Upper lobe of left lung (tissue), 6 donors: ENCODE data around the gene GRHPR. TPM values are rescaled to one million over a fixed set of nuclear protein-coding genes. Genes with fewer than 3 reads are reported as not detected.

Experiments
- ATAC-seq, 2 donors: fragments of 200-7000 bp; cut with Tn5 transposase; one replicate each; pipeline ENCODE4 v1.9.1; 2022; ENCODE audit warnings: mild to moderate bottlenecking in 2 of 2, moderate library complexity in 2 of 2; ENCODE audit not compliant: low FRiP score in 2 of 2
- DNase-seq, 2 donors: peaks; one replicate each; pipeline ENCODE4 v3.0.0-alpha.2; 2019 to 2020
- H3K27ac ChIP-seq, 4 donors: fragments of 200-600 bp; sonication (generic); one replicate each; pipeline ENCODE4 v1.5.1; 2016 to 2019
- H3K27me3 ChIP-seq, 4 donors: fragments of 200-600 bp; sonication (generic); one replicate each; pipeline ENCODE4 v1.5.1; 2017 to 2019
- H3K36me3 ChIP-seq, 4 donors: fragments of 200-600 bp; sonication (generic); one replicate each; pipeline ENCODE4 v1.5.1; 2016 to 2019
- H3K4me1 ChIP-seq, 4 donors: fragments of 200-600 bp; sonication (generic); one replicate each; pipeline ENCODE4 v1.5.1; 2018 to 2019
- H3K4me3 ChIP-seq, 4 donors: fragments of 200-600 bp; sonication (generic); one replicate each; pipeline ENCODE4 v1.5.1; 2017 to 2019; ENCODE audit warnings: mild to moderate bottlenecking in 2 of 4, moderate library complexity in 1 of 4
- H3K9me3 ChIP-seq, 4 donors: fragments of 200-600 bp; sonication (generic); one replicate each; pipeline ENCODE4 v1.5.1; 2018 to 2019
- EP300 ChIP-seq, 4 donors: sonication (generic); formaldehyde crosslinking; IDR thresholded peaks; one replicate each; pipeline ENCODE4 v1.5.1; 2017; ENCODE audit warnings: antibody characterized with exemption in 4 of 4, control low read depth in 2 of 4
- POLR2A ChIP-seq, 4 donors: fragments of 450-650 bp; IDR thresholded peaks; one replicate each; pipeline ENCODE4 v1.5.1; 2016 to 2017; ENCODE audit warnings: antibody characterized with exemption in 4 of 4, mild to moderate bottlenecking in 2 of 4
- POLR2AphosphoS5 ChIP-seq, 2 donors: sonication (generic); formaldehyde crosslinking; IDR thresholded peaks; one replicate each; pipeline ENCODE4 v1.5.1; 2017; ENCODE audit warnings: antibody characterized with exemption in 2 of 2
- WGBS, 2 donors: methylation state at CpG; one replicate each; pipeline ENCODE4 v1.1.5; 2017 to 2018; 5-methylcytosine and 5-hydroxymethylcytosine counted together
- total RNA-seq, 6 donors: library from RNA; depleted of rRNA in 4 of 6; stranded (reverse); fragments of >200 nt in 4 of 6; gene quantifications; one replicate each; pipeline versions ENCODE4 v1.1.0 to v1.2.1, GENCODE V29; 2016 to 2021
- TF ChIP-seq, protein P1 (sequence below), 6 experiments: fragments of 450-650 bp in 4 of 6; fragments of 200-600 bp in 2 of 6; sonication (generic) in 2 of 6; IDR thresholded peaks; one replicate each; pipeline ENCODE4 v1.5.1; 2016 to 2019; ENCODE audit warnings: antibody characterized with exemption in 6 of 6
- donor health status: DM: no; HTN: no; CAD: no; lungs with moderate emphysema.
- donor health status: DM: no; HTN: yes; CAD: no; lungs with severe emphysema.

Gene GRHPR
- 10 to 100 TPM; 68.2 to 97.6 (median 81.3) TPM for total RNA-seq

DNA sequence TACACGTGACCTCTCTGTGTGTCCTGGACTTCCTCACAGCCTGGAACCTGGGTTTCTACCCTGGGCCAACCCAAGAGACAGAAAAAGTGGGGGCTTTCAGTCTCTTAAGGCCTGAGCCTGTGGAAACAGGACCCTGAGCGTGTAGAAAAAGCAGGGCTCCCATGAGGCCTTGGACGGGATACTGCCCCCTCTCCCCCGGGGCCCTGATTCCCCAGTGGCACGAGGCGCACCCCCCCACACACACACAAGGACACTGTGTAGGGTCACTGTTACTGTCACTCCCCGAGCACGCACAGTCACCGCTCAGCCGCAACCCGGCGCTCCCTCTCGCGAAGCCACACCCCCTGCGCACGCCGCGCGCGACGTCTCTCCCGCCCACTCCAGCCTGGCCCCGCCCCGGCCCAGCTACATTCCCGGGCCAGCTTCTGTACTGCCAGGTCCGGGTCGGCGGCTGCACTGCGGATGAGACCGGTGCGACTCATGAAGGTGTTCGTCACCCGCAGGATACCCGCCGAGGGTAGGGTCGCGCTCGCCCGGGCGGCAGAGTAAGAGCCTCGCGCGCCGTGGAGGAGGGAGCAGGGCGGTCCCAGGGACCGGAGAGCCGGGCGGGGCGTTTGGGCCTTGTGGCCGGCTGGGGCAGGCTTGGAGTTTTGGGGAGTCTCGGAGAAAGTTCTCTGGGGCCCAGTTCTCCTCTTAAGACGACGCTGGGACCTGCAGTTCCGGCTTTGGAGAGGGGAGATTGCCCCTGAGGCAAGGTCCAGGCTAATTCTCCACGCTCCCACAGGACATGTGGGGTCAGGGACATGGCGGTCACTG lies at the start of gene GRHPR:
GRHPR (plus strand) TSS at position 408 of the 816 bp plus-strand sequence; CDS start at position 463, 55 bp downstream.
- H3K4me3 ChIP-seq = peak within 1 kb of the TSS; percentile 53 to 91 (median 71)
- ATAC-seq = peak; percentile 97 to 99
- H3K27ac ChIP-seq = peak within 1 kb of the TSS; percentile 78 to 93 (median 88)

DNA sequence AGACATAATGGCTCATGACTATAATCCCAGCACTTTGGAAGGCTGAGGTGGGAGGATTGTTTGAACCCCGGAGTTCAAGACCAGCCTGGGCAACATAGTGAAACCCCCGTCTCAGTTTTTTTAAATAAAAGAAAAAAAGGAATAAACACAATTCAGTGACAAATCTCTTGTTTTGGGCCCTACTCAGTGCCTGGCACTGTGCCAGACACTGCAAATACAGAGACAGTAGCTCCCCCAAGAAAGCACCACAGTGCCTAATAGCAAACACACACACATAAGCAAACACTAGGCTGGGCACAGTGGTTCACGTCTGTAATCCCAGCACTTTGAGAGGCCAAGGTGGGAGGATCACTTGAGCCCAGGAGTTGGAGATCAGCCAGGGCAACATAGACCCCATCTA lies 49.7 kb upstream of the GRHPR start:
- no peaks in the 10 kb centered on the region for H3K27me3 ChIP-seq
- ATAC-seq = no peak
- H3K4me1 ChIP-seq = no peaks in the 10 kb centered on the region
- TF ChIP-seq POLR2A (IDR thresholded peaks at IDR 0.05) (no peak), EP300 (IDR thresholded peaks at IDR 0.05) (no peak), POLR2AphosphoS5 (IDR thresholded peaks at IDR 0.05) (no peak)
- TF ChIP-seq, protein P1, sequence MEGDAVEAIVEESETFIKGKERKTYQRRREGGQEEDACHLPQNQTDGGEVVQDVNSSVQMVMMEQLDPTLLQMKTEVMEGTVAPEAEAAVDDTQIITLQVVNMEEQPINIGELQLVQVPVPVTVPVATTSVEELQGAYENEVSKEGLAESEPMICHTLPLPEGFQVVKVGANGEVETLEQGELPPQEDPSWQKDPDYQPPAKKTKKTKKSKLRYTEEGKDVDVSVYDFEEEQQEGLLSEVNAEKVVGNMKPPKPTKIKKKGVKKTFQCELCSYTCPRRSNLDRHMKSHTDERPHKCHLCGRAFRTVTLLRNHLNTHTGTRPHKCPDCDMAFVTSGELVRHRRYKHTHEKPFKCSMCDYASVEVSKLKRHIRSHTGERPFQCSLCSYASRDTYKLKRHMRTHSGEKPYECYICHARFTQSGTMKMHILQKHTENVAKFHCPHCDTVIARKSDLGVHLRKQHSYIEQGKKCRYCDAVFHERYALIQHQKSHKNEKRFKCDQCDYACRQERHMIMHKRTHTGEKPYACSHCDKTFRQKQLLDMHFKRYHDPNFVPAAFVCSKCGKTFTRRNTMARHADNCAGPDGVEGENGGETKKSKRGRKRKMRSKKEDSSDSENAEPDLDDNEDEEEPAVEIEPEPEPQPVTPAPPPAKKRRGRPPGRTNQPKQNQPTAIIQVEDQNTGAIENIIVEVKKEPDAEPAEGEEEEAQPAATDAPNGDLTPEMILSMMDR (IDR thresholded peaks at IDR 0.05) = no peak
- no peak for DNase-seq
- no peak overlapping the region for H3K27ac ChIP-seq
- H3K36me3 ChIP-seq = no peaks in the 10 kb centered on the region
- no peaks in the 10 kb centered on the region for H3K9me3 ChIP-seq
- H3K4me3 ChIP-seq = no peak overlapping the region
- 87 to 89% methylated on average over 3 of the region's 3 CpGs for WGBS, 2 donors

More for the DNA sequence above, at the start of gene GRHPR:
- WGBS, 2 donors = 0 to 1% methylated on average over 9 to 40 of the region's 56 CpGs
- H3K36me3 ChIP-seq = peaks cover 0 to 21% (median 12%) of the 10 kb centered on the region in 4 donors
- peaks cover 21 to 33% (median 23%) of the 10 kb centered on the region in 4 donors for H3K4me1 ChIP-seq
- no peaks in the 10 kb centered on the region for H3K9me3 ChIP-seq
- H3K27me3 ChIP-seq = no peaks in the 10 kb centered on the region
- DNase-seq = peak; percentile 92 to 99
- TF ChIP-seq POLR2A (IDR thresholded peaks at IDR 0.05) (peak in 3 of 4 donors; percentile 33 to 84 (median 78)), EP300 (IDR thresholded peaks at IDR 0.05) (no peak), POLR2AphosphoS5 (IDR thresholded peaks at IDR 0.05) (peak; percentile 77 to 86)
- TF ChIP-seq, protein P1 (IDR thresholded peaks at IDR 0.05) = no peak

DNA sequence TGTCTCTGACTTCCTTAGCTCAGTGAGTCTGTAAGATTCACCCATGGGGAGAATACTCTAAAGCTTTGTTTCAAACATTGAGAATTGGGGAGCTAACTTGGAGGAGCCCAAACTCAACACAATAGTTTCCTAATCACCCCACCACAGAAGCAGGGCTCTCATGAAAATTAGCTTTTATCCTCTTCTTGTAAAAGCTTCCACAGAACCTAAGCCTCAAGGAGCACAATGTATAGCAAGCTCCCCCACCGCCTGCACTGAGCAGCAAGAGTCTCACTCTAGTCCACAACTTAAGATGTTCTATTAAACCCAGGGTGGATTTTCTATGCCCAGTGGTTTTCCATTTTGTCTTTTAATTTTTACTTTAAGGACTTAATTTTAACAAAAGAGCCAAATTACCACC lies 48.9 kb upstream of the GRHPR start:
- DNase-seq (no peak), ATAC-seq (no peak)
- H3K27ac ChIP-seq = no peak overlapping the region
- WGBS, 2 donors = 95 to 96% methylated on average over 1 of the region's 1 CpG
- H3K36me3 ChIP-seq = no peaks in the 10 kb centered on the region
- no peaks in the 10 kb centered on the region for H3K27me3 ChIP-seq
- H3K9me3 ChIP-seq = no peaks in the 10 kb centered on the region
- TF ChIP-seq POLR2A (IDR thresholded peaks at IDR 0.05) (no peak), POLR2AphosphoS5 (IDR thresholded peaks at IDR 0.05) (no peak), EP300 (IDR thresholded peaks at IDR 0.05) (no peak)
- TF ChIP-seq, protein P1 (IDR thresholded peaks at IDR 0.05) = no peak
- no peak overlapping the region for H3K4me3 ChIP-seq
- no peaks in the 10 kb centered on the region for H3K4me1 ChIP-seq

DNA sequence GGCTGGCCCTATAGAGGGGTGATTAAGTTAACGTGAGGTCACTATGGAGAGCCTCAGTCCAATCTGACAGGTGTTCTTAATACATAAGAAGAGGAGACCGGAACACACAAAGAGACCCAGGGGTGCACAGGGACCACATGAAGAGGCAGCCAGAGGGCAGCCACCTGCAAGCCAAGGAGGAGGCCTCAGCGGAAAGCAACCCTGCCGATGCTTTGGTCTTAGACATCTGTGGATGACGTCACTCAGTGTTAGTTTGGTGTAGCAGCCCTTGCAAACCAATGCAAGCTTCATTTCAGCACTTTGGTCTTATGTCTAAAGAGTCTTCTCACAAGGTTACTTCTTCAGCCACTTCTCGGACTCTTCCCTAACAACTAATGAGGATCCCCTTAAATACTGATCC lies 47.6 kb upstream of the GRHPR start:
- H3K36me3 ChIP-seq = no peaks in the 10 kb centered on the region
- no peak overlapping the region for H3K27ac ChIP-seq
- ATAC-seq (no peak), DNase-seq (no peak)
- no peaks in the 10 kb centered on the region for H3K27me3 ChIP-seq
- no peak for TF ChIP-seq POLR2A (IDR thresholded peaks at IDR 0.05)
- H3K9me3 ChIP-seq = no peaks in the 10 kb centered on the region
- no peak overlapping the region for H3K4me3 ChIP-seq
- 83 to 96% methylated on average over 6 of the region's 6 CpGs for WGBS, 2 donors
- H3K4me1 ChIP-seq = no peaks in the 10 kb centered on the region

DNA sequence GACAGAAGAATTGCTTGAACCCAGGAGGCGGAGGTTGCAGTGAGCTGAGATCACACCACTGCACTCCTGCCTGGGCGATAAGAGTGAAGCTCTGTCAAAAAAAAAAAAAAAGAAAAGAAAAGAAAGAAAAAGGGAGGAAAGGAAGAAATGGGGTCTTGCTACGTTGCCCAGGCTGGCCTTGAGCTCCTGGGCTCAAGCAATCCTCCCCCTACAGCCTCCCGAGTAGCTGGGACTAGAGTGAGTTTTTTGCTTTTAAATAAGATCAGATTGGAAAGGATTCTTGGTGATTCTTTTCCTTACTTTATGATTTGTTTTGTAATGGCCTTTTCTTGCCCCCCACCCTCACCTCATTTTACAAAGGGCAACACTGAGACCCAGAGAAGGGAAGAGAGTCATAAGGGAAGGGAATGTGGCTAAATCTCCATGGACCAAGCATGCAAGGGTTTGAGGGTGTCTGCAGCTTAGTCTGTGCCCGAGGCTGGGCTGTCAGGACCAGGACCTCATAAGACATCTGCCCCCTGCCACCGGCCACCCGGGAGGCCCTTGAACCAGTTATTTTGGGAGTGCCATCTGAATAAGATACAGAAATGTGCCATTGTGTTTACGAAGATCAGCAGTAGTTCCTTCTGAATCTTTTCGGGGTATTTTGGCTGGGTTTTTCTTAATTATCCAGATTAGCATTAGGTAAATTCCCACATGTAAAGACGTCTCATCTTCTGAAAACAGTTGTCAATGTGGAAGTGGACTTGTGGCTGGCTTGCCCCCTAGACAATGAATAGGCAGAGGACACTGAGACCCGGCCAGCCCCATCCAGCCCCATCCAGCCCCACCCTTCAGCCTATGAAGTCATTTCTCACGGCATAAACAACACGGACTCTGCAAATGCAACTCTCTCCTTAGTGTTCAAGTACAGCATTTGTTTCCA lies 44.5 kb upstream of the GRHPR start:
- Histone ChIP-seq H3K9me3 (no peaks in the 10 kb centered on the region), H3K36me3 (no peaks in the 10 kb centered on the region), H3K27me3 (no peaks in the 10 kb centered on the region), H3K4me3 (no peak overlapping the region), H3K4me1 (no peaks in the 10 kb centered on the region), H3K27ac (no peak overlapping the region)
- TF ChIP-seq POLR2A (IDR thresholded peaks at IDR 0.05) (no peak), POLR2AphosphoS5 (IDR thresholded peaks at IDR 0.05) (no peak), EP300 (IDR thresholded peaks at IDR 0.05) (no peak)
- TF ChIP-seq, protein P1 (IDR thresholded peaks at IDR 0.05) = no peak
- ATAC-seq (no peak), DNase-seq (no peak)
- WGBS, 2 donors = 75 to 77% methylated on average over 13 of the region's 13 CpGs
